Pancreas (tissue), 10 donors: Measurements from ENCODE around the gene CELF5. TPM values are rescaled to one million over a fixed set of nuclear protein-coding genes. Genes with fewer than 3 reads are reported as not detected.

Experiments
- ATAC-seq, 4 donors: fragments of 200-7000 bp; cut with Tn5 transposase; one replicate each; pipeline versions ENCODE4 v1.8.0 to v1.9.1; 2020; ENCODE audit warnings: mild to moderate bottlenecking in 4 of 4, moderate library complexity in 4 of 4
- DNase-seq, 6 donors: peaks; one replicate each; pipeline ENCODE4 v3.0.0-alpha.2; 2020
- FAIRE-seq: peaks from 2 replicates; lab custom pipeline; 2012; peaks lifted over from hg19 to GRCh38; lab: Jason Lieb, UNC
- H3K27ac ChIP-seq, 4 donors: fragments of 200-600 bp; sonication (generic); 1 replicate in 3 of 4; 2 replicates in 1 of 4; pipeline versions ENCODE4 v1.5.0 to v1.8.0; 2020
- H3K27me3 ChIP-seq, 4 donors: fragments of 200-600 bp; one replicate each; pipeline ENCODE4 v1.8.0; 2021
- H3K36me3 ChIP-seq, 3 donors: fragments of 200-600 bp; sonication (generic) in 1 of 3; one replicate each; pipeline versions ENCODE4 v1.5.0 to v1.8.0; 2020 to 2021
- H3K4me1 ChIP-seq, 3 donors: fragments of 200-600 bp; one replicate each; pipeline ENCODE4 v1.8.0; 2021
- H3K4me3 ChIP-seq, 4 donors: fragments of 200-600 bp; sonication (generic) in 2 of 4; one replicate each; pipeline versions ENCODE4 v1.5.0 to v1.8.0; 2020 to 2021
- H3K9me3 ChIP-seq, 4 donors: fragments of 200-600 bp; one replicate each; pipeline ENCODE4 v1.8.0; 2021
- CTCF ChIP-seq, 4 donors: fragments of 200-600 bp; sonication (generic) in 3 of 4; IDR thresholded peaks; one replicate each; pipeline versions ENCODE4 v1.5.0 to v1.8.0; 2021; ENCODE audit warnings: antibody characterized with exemption in 4 of 4
- WGBS, 2 donors: extraction: QIAGEN DNeasy Blood & Tissue Kit; methylation state at CpG; one replicate each; pipeline ENCODE4 v1.1.7; 2013; 5-methylcytosine and 5-hydroxymethylcytosine counted together
- intact Hi-C, 3 donors: fragments of 100-400 bp; cut with DNase I; formaldehyde crosslinking; loops; one replicate each; pipeline versions ENCODE4 v1.11.1 to v1.14.2; 2022
- polyA plus RNA-seq, 2 donors: library from polyadenylated mRNA; stranded (reverse); fragments of 200-250 nt; gene quantifications; one replicate each; pipeline ENCODE4 v1.2.3, GENCODE V29; 2013
- total RNA-seq, 6 donors: library from RNA; stranded (reverse); fragmentation: NEBNext Ultra II Directional in 4 of 6; extraction: Animal tissue kit (Norgen Biotek cat#: 25700) in 4 of 6; gene quantifications; one replicate each; pipeline versions ENCODE4 v1.2.1 to v1.2.4, GENCODE V29; 2021 to 2023
- donor health status: healthy with polysubstance abuse.
- donor health status: DM: no; HTN: no; CAD: no; lungs with moderate emphysema.
- donor health status: DM: no; HTN: no; CAD: no.
- donor health status: control.
- donor health status: control.
- donor health status: Bipolar disorder and iron deficiency.
- donor health status: DM: yes; HTN: yes; CAD: no.
- donor health status: DM: no; HTN: no; CAD: no.
- donor health status: DM: no; HTN: no; CAD: no.
- donor health status: DM: yes; HTN: yes; CAD: no.

Gene CELF5
- total and polyA plus RNA-seq, 8 donors: 0.30 to 1.6 (median 0.65) TPM

GRCh38 chr19:3282155-3282554 lies 57.7 kb downstream of the CELF5 start:
- Histone ChIP-seq H3K27ac (no peak overlapping the region), H3K4me1 (peaks cover 4 to 6% (median 5%) of the 10 kb centered on the region in 3 donors), H3K36me3 (no peaks in the 10 kb centered on the region), H3K4me3 (no peak overlapping the region), H3K9me3 (no peaks in the 10 kb centered on the region), H3K27me3 (no peaks in the 10 kb centered on the region)
- 63 to 71% methylated on average over 14 of the region's 14 CpGs for WGBS, 2 donors
- no peak for DNase-seq
- TF ChIP-seq CTCF (IDR thresholded peaks at IDR 0.05): no peak
- no peak for ATAC-seq
- FAIRE-seq: no peak
- intact Hi-C loops: no loop called here

GRCh38 chr19:3282564-3282963 lies 58.1 kb downstream of the CELF5 start:
- no peak for ATAC-seq
- H3K9me3 ChIP-seq: no peaks in the 10 kb centered on the region
- no peak for DNase-seq
- H3K36me3 ChIP-seq: no peaks in the 10 kb centered on the region
- WGBS, 2 donors: 57 to 75% methylated on average over 6 of the region's 6 CpGs
- H3K27me3 ChIP-seq: no peaks in the 10 kb centered on the region
- no peak for TF ChIP-seq CTCF (IDR thresholded peaks at IDR 0.05)
- intact Hi-C loops: no loop called here
- H3K4me1 ChIP-seq: peaks cover 4 to 6% (median 5%) of the 10 kb centered on the region in 3 donors
- no peak overlapping the region for H3K27ac ChIP-seq
- no peak overlapping the region for H3K4me3 ChIP-seq
- FAIRE-seq: no peak

GRCh38 chr19:3283246-3283751 lies 58.8 kb downstream of the CELF5 start:
- Histone ChIP-seq H3K4me1 (peaks cover 4 to 6% (median 5%) of the 10 kb centered on the region in 3 donors), H3K9me3 (no peaks in the 10 kb centered on the region), H3K27me3 (no peaks in the 10 kb centered on the region), H3K36me3 (no peaks in the 10 kb centered on the region), H3K27ac (no peak overlapping the region), H3K4me3 (no peak overlapping the region)
- no peak for ATAC-seq
- 65 to 74% methylated on average over 7 of the region's 7 CpGs for WGBS, 2 donors
- TF ChIP-seq CTCF (IDR thresholded peaks at IDR 0.05): no peak
- no peak for FAIRE-seq
- no peak for DNase-seq
- intact Hi-C loops: no loop called here

GRCh38 chr19:3283886-3284657 lies 59.6 kb downstream of the CELF5 start:
- Histone ChIP-seq H3K27ac (peak overlapping the region; percentile 42 to 71 (median 58)), H3K27me3 (no peaks in the 10 kb centered on the region), H3K4me3 (peak overlapping the region in 2 of 4 donors; percentile 34 to 38), H3K9me3 (no peaks in the 10 kb centered on the region), H3K36me3 (no peaks in the 10 kb centered on the region), H3K4me1 (peaks cover 4 to 6% (median 5%) of the 10 kb centered on the region in 3 donors)
- no peak for TF ChIP-seq CTCF (IDR thresholded peaks at IDR 0.05)
- WGBS, 2 donors: 58 to 62% methylated on average over 17 of the region's 17 CpGs
- intact Hi-C loops: no loop called here
- FAIRE-seq (no peak), DNase-seq (peak in 1 of 6 donors; percentile 27), ATAC-seq (no peak)
